Measurements from ENCODE around the gene PKHD1.
"Not testable (repeated sequence)": the region's sequence is repeated elsewhere in the genome, so short reads cannot be mapped to it uniquely, and the experiment has no call there.

PKHD1 gene

GRCh38 chr6:51951924-51952323 lies 135.5 kb downstream of the PKHD1 start:
- TF ChIP-seq CTCF (conservative IDR thresholded peaks at IDR 0.05; ENCODE audit: low read depth, low read length): no peak
- no peak for DNase-seq (ENCODE audit: low read depth)
- no peak overlapping the region for H3K4me3 ChIP-seq (ENCODE audit: low read depth, low read length)

GRCh38 chr6:51949526-51949925 lies 137.9 kb downstream of the PKHD1 start:
- no peak for TF ChIP-seq CTCF (conservative IDR thresholded peaks at IDR 0.05; ENCODE audit: low read depth, low read length)
- no peak overlapping the region for H3K4me3 ChIP-seq (ENCODE audit: low read depth, low read length)
- DNase-seq (ENCODE audit: low read depth): no peak

GRCh38 chr6:51939695-51940094 lies 147.7 kb downstream of the PKHD1 start:
- H3K4me3 ChIP-seq (ENCODE audit: low read depth, low read length); DNase-seq (ENCODE audit: low read depth): not testable (repeated sequence)

GRCh38 chr6:51936531-51937290 lies 150.7 kb downstream of the PKHD1 start:
- no peak overlapping the region for H3K4me3 ChIP-seq (ENCODE audit: low read depth, low read length)
- DNase-seq (ENCODE audit: low read depth): no peak
- no peak for TF ChIP-seq CTCF (conservative IDR thresholded peaks at IDR 0.05; ENCODE audit: low read depth, low read length)

- no peak overlapping the region for H3K4me3 ChIP-seq (ENCODE audit: low read depth, low read length)
- TF ChIP-seq CTCF (conservative IDR thresholded peaks at IDR 0.05; ENCODE audit: low read depth, low read length): no peak
- no peak for DNase-seq (ENCODE audit: low read depth)
Observed at GRCh38 chr6:51934098-51934497, 153.3 kb downstream of the PKHD1 start.

GRCh38 chr6:51932956-51933355 lies 154.5 kb downstream of the PKHD1 start:
- H3K4me3 ChIP-seq (ENCODE audit: low read depth, low read length): no peak overlapping the region
- no peak for DNase-seq (ENCODE audit: low read depth)
- no peak for TF ChIP-seq CTCF (conservative IDR thresholded peaks at IDR 0.05; ENCODE audit: low read depth, low read length)

- no peak for DNase-seq (ENCODE audit: low read depth)
- no peak overlapping the region for H3K4me3 ChIP-seq (ENCODE audit: low read depth, low read length)
- TF ChIP-seq CTCF (conservative IDR thresholded peaks at IDR 0.05; ENCODE audit: low read depth, low read length): no peak
Observed at GRCh38 chr6:51930602-51931001, 156.8 kb downstream of the PKHD1 start.
